Stimulated activated CD8-positive, alpha-beta memory T cell treated with anti-CD3 and anti-CD28 coated beads, Interleukin-15, amount 100 ng/mL, for 48 hours (primary cell): ENCODE results near the gene MCM5.
"Not testable (repeated sequence)": the region's sequence is repeated elsewhere in the genome, so short reads cannot be mapped to it uniquely, and the experiment has no call there.

Experiments used
- DNase-seq, 2 donors: peaks; one replicate each; pipeline ENCODE4 v3.0.0-alpha.2; 2020; ENCODE audit warnings: low read depth in 2 of 2

Gene MCM5

GRCh38 chr22:35452351-35452781 lies 52.4 kb downstream of the MCM5 start:
- DNase-seq = no peak

- no peak for DNase-seq
These were observed 53.1 kb downstream of the MCM5 start for GRCh38 chr22:35452810-35453743.

GRCh38 chr22:35454416-35455054 lies 54.6 kb downstream of the MCM5 start:
- DNase-seq = no peak

- DNase-seq = no peak
These were observed 55.6 kb downstream of the MCM5 start for GRCh38 chr22:35455529-35455928.

- DNase-seq = no peak
These were observed 56.8 kb downstream of the MCM5 start for GRCh38 chr22:35456757-35457156.

- no peak for DNase-seq
These were observed 58.0 kb downstream of the MCM5 start for GRCh38 chr22:35457729-35458546.

GRCh38 chr22:35458547-35459422 lies 58.8 kb downstream of the MCM5 start:
- DNase-seq = no peak

- DNase-seq = no peak
These were observed 59.5 kb downstream of the MCM5 start for GRCh38 chr22:35459423-35459894.

- not testable (repeated sequence) for DNase-seq
These were observed 60.0 kb downstream of the MCM5 start for GRCh38 chr22:35459976-35460375.

- no peak for DNase-seq
These were observed 60.7 kb downstream of the MCM5 start for GRCh38 chr22:35460688-35461087.

- no peak for DNase-seq
These were observed 62.7 kb downstream of the MCM5 start for GRCh38 chr22:35462498-35463230.

- no peak for DNase-seq
These were observed 63.4 kb downstream of the MCM5 start for GRCh38 chr22:35463231-35463933.

GRCh38 chr22:35464399-35464798 lies 64.5 kb downstream of the MCM5 start:
- no peak for DNase-seq

- DNase-seq = no peak
These were observed 65.3 kb downstream of the MCM5 start for GRCh38 chr22:35465109-35465701.

- no peak for DNase-seq
These were observed 67.9 kb downstream of the MCM5 start for GRCh38 chr22:35467681-35468434.

- no peak for DNase-seq
These were observed 71.0 kb downstream of the MCM5 start for GRCh38 chr22:35470903-35471321.

GRCh38 chr22:35471566-35471965 lies 71.6 kb downstream of the MCM5 start:
- DNase-seq = not testable (repeated sequence)

GRCh38 chr22:35472488-35472887 lies 72.5 kb downstream of the MCM5 start:
- no peak for DNase-seq
